KG1 (cell line): ENCODE results near the gene CADPS.

ENCODE experiments used
- DNase-seq: peaks from one replicate; lab custom pipeline; 2025; lab: John Stamatoyannopoulos, UW

CADPS gene

GRCh38 chr3:62632510-62633294, 242.5 kb downstream of the CADPS start:
- no peak for DNase-seq

GRCh38 chr3:62631488-62631887, 243.7 kb downstream of the CADPS start:
- DNase-seq: no peak

- no peak for DNase-seq
Observed at GRCh38 chr3:62630664-62631063, 244.6 kb downstream of the CADPS start.

- no peak for DNase-seq
Observed at GRCh38 chr3:62625268-62625667, 249.9 kb downstream of the CADPS start.

GRCh38 chr3:62624185-62624584, 251.0 kb downstream of the CADPS start:
- DNase-seq: no peak

- no peak for DNase-seq
Observed at GRCh38 chr3:62622553-62623174, 252.6 kb downstream of the CADPS start.

GRCh38 chr3:62621925-62622324, 253.3 kb downstream of the CADPS start:
- no peak for DNase-seq

- no peak for DNase-seq
Observed at GRCh38 chr3:62621176-62621575, 254.0 kb downstream of the CADPS start.

GRCh38 chr3:62615258-62615849, 259.9 kb downstream of the CADPS start:
- DNase-seq: no peak

GRCh38 chr3:62614527-62614926, 260.7 kb downstream of the CADPS start:
- DNase-seq: no peak

- no peak for DNase-seq
Observed at GRCh38 chr3:62611541-62612240, 263.5 kb downstream of the CADPS start.

- no peak for DNase-seq
Observed at GRCh38 chr3:62607287-62608029, 267.8 kb downstream of the CADPS start.

- no peak for DNase-seq
Observed at GRCh38 chr3:62605413-62606068, 269.7 kb downstream of the CADPS start.

GRCh38 chr3:62604751-62605351, 270.4 kb downstream of the CADPS start:
- no peak for DNase-seq

- DNase-seq: no peak
Observed at GRCh38 chr3:62604298-62604697, 270.9 kb downstream of the CADPS start.

GRCh38 chr3:62602987-62603386, 272.2 kb downstream of the CADPS start:
- DNase-seq: no peak

GRCh38 chr3:62602129-62602770, 273.0 kb downstream of the CADPS start:
- no peak for DNase-seq

GRCh38 chr3:62601238-62602070, 273.8 kb downstream of the CADPS start:
- DNase-seq: no peak

GRCh38 chr3:62600033-62600432, 275.2 kb downstream of the CADPS start:
- no peak for DNase-seq

- no peak for DNase-seq
Observed at GRCh38 chr3:62597491-62597890, 277.7 kb downstream of the CADPS start.
